Activated CD8-positive, alpha-beta memory T cell treated with anti-CD3 and anti-CD28 coated beads for 36 hours (primary cell): Measurements from ENCODE around the gene AGBL1. TPM values are rescaled to one million over a fixed set of nuclear protein-coding genes. Genes with fewer than 3 reads are reported as not detected.

Source experiments
- CTCF ChIA-PET: fragments of 350-600 bp; sonication (Branson Sonifier 250); formaldehyde crosslinking; loops from one replicate; lab custom pipeline; 2021; ENCODE audit warnings: antibody characterized with exemption; lab: Charles Lee
- POLR2A ChIA-PET: fragments of 350-600 bp; sonication (Branson Sonifier 250); formaldehyde crosslinking; loops from one replicate; lab custom pipeline; 2021; ENCODE audit warnings: antibody characterized with exemption; lab: Charles Lee
- total RNA-seq, 2 experiments: library from RNA; stranded (reverse); gene quantifications; one replicate each; pipeline ENCODE4 v1.2.3, GENCODE V29; 2021

AGBL1 gene
- total RNA-seq, 2 experiments from 2014 or later: not detected

GRCh38 chr15:86647810-86648440, 568.3 kb downstream of the AGBL1 start:
- ChIA-PET CTCF (no interaction called here), POLR2A (no interaction called here)

GRCh38 chr15:86649277-86649676, 569.6 kb downstream of the AGBL1 start:
- POLR2A ChIA-PET: no interaction called here
- CTCF ChIA-PET: interaction anchor here (1.2 to 1.5 kb wide), 3 partner anchors 25 to 94 kb away, joined by 3 to 6 read pairs (median 3); no protein-coding TSS in a partner anchor

- POLR2A ChIA-PET: no interaction called here
- CTCF ChIA-PET: interaction anchor here (1.2 to 1.5 kb wide), 3 partner anchors 25 to 93 kb away, joined by 3 to 6 read pairs (median 3); no protein-coding TSS in a partner anchor
Observed at GRCh38 chr15:86650094-86650493, 570.4 kb downstream of the AGBL1 start.

GRCh38 chr15:86653344-86654197, 573.9 kb downstream of the AGBL1 start:
- ChIA-PET POLR2A (no interaction called here), CTCF (interaction anchor here (1.1 to 1.2 kb wide), 2 partner anchors 28 to 29 kb away, joined by 3 read pairs; no protein-coding TSS in a partner anchor)

GRCh38 chr15:86654501-86654900, 574.8 kb downstream of the AGBL1 start:
- ChIA-PET CTCF (interaction anchor here (1.2 kb wide), 1 partner anchor 27 kb away, joined by 3 read pairs; no protein-coding TSS in a partner anchor), POLR2A (no interaction called here)

GRCh38 chr15:86657305-86657704, 577.6 kb downstream of the AGBL1 start:
- POLR2A ChIA-PET: no interaction called here
- CTCF ChIA-PET: no interaction called here

GRCh38 chr15:86659724-86660411, 580.2 kb downstream of the AGBL1 start:
- POLR2A ChIA-PET: no interaction called here

GRCh38 chr15:86661580-86661979, 581.9 kb downstream of the AGBL1 start:
- POLR2A ChIA-PET: no interaction called here
- CTCF ChIA-PET: no interaction called here

More at GRCh38 chr15:86659724-86660411, 580.2 kb downstream of the AGBL1 start:
- CTCF ChIA-PET: no interaction called here

GRCh38 chr15:86663304-86663703, 583.6 kb downstream of the AGBL1 start:
- ChIA-PET CTCF (no interaction called here), POLR2A (no interaction called here)

- CTCF ChIA-PET: interaction anchor here (0.6 kb wide), 1 partner anchor 1604 kb away, joined by 3 read pairs; no protein-coding TSS in a partner anchor
- POLR2A ChIA-PET: no interaction called here
Observed at GRCh38 chr15:86663979-86664378, 584.3 kb downstream of the AGBL1 start.

GRCh38 chr15:86664581-86664980, 584.9 kb downstream of the AGBL1 start:
- CTCF ChIA-PET: interaction anchor here (0.6 kb wide), 1 partner anchor 1604 kb away, joined by 3 read pairs; no protein-coding TSS in a partner anchor
- POLR2A ChIA-PET: no interaction called here

GRCh38 chr15:86676002-86676401, 596.3 kb downstream of the AGBL1 start:
- ChIA-PET CTCF (no interaction called here), POLR2A (no interaction called here)

- POLR2A ChIA-PET: no interaction called here
- CTCF ChIA-PET: no interaction called here
Observed at GRCh38 chr15:86677278-86677677, 597.6 kb downstream of the AGBL1 start.

GRCh38 chr15:86685263-86685662, 605.6 kb downstream of the AGBL1 start:
- CTCF ChIA-PET: interaction anchor here (1.3 kb wide), 1 partner anchor 27 kb away, joined by 3 read pairs; no protein-coding TSS in a partner anchor
- POLR2A ChIA-PET: no interaction called here

GRCh38 chr15:86689006-86689405, 609.3 kb downstream of the AGBL1 start:
- POLR2A ChIA-PET: no interaction called here
- CTCF ChIA-PET: no interaction called here

GRCh38 chr15:86690566-86690965, 610.9 kb downstream of the AGBL1 start:
- ChIA-PET POLR2A (interaction anchor here (0.7 kb wide), 1 partner anchor 136 kb away, joined by 3 read pairs; no protein-coding TSS in a partner anchor), CTCF (no interaction called here)

- POLR2A ChIA-PET: interaction anchor here (0.7 kb wide), 1 partner anchor 137 kb away, joined by 3 read pairs; no protein-coding TSS in a partner anchor
- CTCF ChIA-PET: no interaction called here
Observed at GRCh38 chr15:86691091-86691663, 611.5 kb downstream of the AGBL1 start.

- POLR2A ChIA-PET: no interaction called here
- CTCF ChIA-PET: no interaction called here
Observed at GRCh38 chr15:86700864-86701610, 621.4 kb downstream of the AGBL1 start.

GRCh38 chr15:86701611-86701963, 621.9 kb downstream of the AGBL1 start:
- ChIA-PET POLR2A (no interaction called here), CTCF (no interaction called here)
